NCI-H146 treated with DMSO at 0.1 percent for 48 hours (cell line): Measurements from ENCODE around the gene RAD51B.

Experiments used
- DNase-seq: peaks from one replicate; lab custom pipeline; 2025; ENCODE audit not compliant: unreplicated experiment; lab: John Stamatoyannopoulos, UW

Gene RAD51B

GRCh38 chr14:68723808-68724268 lies 904.3 kb downstream of the RAD51B start:
- DNase-seq = no peak

GRCh38 chr14:68724914-68725313 lies 905.3 kb downstream of the RAD51B start:
- DNase-seq = no peak

GRCh38 chr14:68726093-68726695 lies 906.6 kb downstream of the RAD51B start:
- DNase-seq = no peak

- no peak for DNase-seq
These were observed 907.9 kb downstream of the RAD51B start for GRCh38 chr14:68727315-68728047.

- DNase-seq = no peak
These were observed 908.9 kb downstream of the RAD51B start for GRCh38 chr14:68728342-68729106.

GRCh38 chr14:68729556-68729955 lies 910.0 kb downstream of the RAD51B start:
- no peak for DNase-seq

GRCh38 chr14:68730348-68730747 lies 910.8 kb downstream of the RAD51B start:
- no peak for DNase-seq

- DNase-seq = no peak
These were observed 911.3 kb downstream of the RAD51B start for GRCh38 chr14:68730811-68731425.

- no peak for DNase-seq
These were observed 913.7 kb downstream of the RAD51B start for GRCh38 chr14:68733086-68733914.

- no peak for DNase-seq
These were observed 914.7 kb downstream of the RAD51B start for GRCh38 chr14:68734231-68734732.

GRCh38 chr14:68735856-68736255 lies 916.3 kb downstream of the RAD51B start:
- no peak for DNase-seq

- no peak for DNase-seq
These were observed 916.9 kb downstream of the RAD51B start for GRCh38 chr14:68736471-68736871.

- no peak for DNase-seq
These were observed 917.5 kb downstream of the RAD51B start for GRCh38 chr14:68737086-68737485.

- DNase-seq = no peak
These were observed 919.0 kb downstream of the RAD51B start for GRCh38 chr14:68738559-68738958.

- DNase-seq = no peak
These were observed 920.1 kb downstream of the RAD51B start for GRCh38 chr14:68739701-68740100.

GRCh38 chr14:68740788-68741476 lies 921.4 kb downstream of the RAD51B start:
- DNase-seq = no peak

- DNase-seq = no peak
These were observed 921.9 kb downstream of the RAD51B start for GRCh38 chr14:68741477-68741791.

GRCh38 chr14:68741839-68742470 lies 922.4 kb downstream of the RAD51B start:
- no peak for DNase-seq

GRCh38 chr14:68744613-68745012 lies 925.0 kb downstream of the RAD51B start:
- no peak for DNase-seq

- no peak for DNase-seq
These were observed 927.8 kb downstream of the RAD51B start for GRCh38 chr14:68747393-68747792.
